Measurements from ENCODE around the gene CHST14. TPM values are rescaled to one million over a fixed set of nuclear protein-coding genes. Genes with fewer than 3 reads are reported as not detected.

CHST14 gene
- total RNA-seq, 1 donor from 2014 or later: 8.4 TPM

DNA sequence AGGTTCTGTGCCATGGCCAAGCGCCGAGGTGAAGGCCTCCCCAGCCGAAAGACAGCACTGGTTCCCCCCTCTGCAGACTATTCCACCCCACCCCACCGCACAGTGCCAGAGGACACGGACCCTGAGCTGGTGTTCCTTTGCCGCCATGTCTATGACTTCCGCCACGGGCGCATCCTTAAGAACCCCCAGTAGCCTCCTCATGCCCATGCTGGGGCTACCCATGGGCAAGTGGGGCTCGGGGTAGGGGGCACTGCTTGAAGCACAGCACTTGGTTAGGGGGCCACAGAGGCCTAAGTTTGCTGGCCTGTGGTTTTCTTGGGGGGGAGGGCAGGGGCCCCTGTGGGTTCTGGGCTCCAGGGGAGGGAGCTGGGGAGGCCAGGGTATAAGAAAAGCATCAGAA lies 4.8 kb upstream of the CHST14 start:
- intact Hi-C loops (cut with micrococcal nuclease): no loop called here
- H3K9me3 ChIP-seq (replicated peaks): no peaks in the 10 kb centered on the region
- no peak for TF ChIP-seq CTCF (IDR thresholded peaks at IDR 0.05; ENCODE audit: borderline replicate concordance)
- peaks cover 64% of the 10 kb centered on the region for H3K36me3 ChIP-seq
- no peaks in the 10 kb centered on the region for H3K27me3 ChIP-seq (ENCODE audit: low read depth)
- no peak for DNase-seq
- H3K27ac ChIP-seq (replicated peaks): no peak overlapping the region
- peaks cover 10% of the 10 kb centered on the region for H3K4me1 ChIP-seq
- H3K4me3 ChIP-seq: no peak overlapping the region

GRCh38 chr15:40466426-40467260 lies 4.1 kb upstream of the CHST14 start:
- peaks cover 58% of the 10 kb centered on the region for H3K36me3 ChIP-seq
- intact Hi-C loops (cut with micrococcal nuclease): no loop called here
- no peak for TF ChIP-seq CTCF (IDR thresholded peaks at IDR 0.05; ENCODE audit: borderline replicate concordance)
- no peak for DNase-seq
- no peak overlapping the region for H3K27ac ChIP-seq (replicated peaks)
- H3K9me3 ChIP-seq (replicated peaks): no peaks in the 10 kb centered on the region
- no peak overlapping the region for H3K4me3 ChIP-seq
- H3K4me1 ChIP-seq: peaks cover 17% of the 10 kb centered on the region
- H3K27me3 ChIP-seq (ENCODE audit: low read depth): no peaks in the 10 kb centered on the region

DNA sequence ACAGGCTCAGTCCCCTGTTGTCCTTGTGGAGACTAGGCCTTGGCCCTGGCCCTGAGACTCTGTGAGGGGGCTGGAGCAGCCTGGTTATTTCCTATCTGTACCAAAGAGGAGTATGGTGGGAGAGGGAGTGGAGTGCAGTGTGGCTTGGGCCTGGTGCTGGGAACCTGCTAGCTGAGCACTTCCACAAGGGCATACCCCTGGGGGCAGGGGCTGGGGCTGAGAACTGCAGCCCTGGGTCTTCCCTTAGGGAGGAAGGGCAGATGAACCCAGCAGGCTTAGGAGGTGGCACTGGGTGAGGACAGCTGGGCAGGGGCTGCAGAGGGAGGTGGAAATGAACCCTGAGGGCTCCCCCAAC lies 3.5 kb upstream of the CHST14 start:
- peaks cover 23% of the 10 kb centered on the region for H3K4me1 ChIP-seq
- no peak for DNase-seq
- intact Hi-C loops (cut with micrococcal nuclease): no loop called here
- H3K36me3 ChIP-seq: peaks cover 52% of the 10 kb centered on the region
- no peaks in the 10 kb centered on the region for H3K27me3 ChIP-seq (ENCODE audit: low read depth)
- H3K9me3 ChIP-seq (replicated peaks): no peaks in the 10 kb centered on the region
- H3K4me3 ChIP-seq: no peak overlapping the region
- no peak for TF ChIP-seq CTCF (IDR thresholded peaks at IDR 0.05; ENCODE audit: borderline replicate concordance)
- H3K27ac ChIP-seq (replicated peaks): no peak overlapping the region

DNA sequence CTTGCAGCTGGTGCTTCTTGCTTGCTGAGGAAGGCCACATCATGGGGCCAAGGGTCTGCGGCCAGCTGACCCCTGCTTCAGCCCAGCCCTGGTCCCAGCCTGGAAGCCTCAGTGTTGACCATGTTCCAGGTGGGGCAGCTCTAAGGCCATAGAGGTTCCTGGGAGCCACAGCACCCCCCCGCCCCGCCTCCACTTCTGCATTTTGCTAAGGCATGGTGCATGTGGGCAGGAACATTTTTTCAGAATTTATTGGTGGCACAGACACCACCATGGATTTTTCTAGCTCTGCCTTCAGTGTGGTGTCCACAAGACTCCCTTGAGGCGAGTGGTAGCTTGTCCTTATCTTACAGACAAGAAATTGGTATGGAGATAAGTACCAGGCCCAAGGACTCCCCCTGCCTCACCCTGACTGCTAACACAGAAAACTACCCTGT lies 1.9 kb upstream of the CHST14 start:
- H3K4me1 ChIP-seq: peaks cover 28% of the 10 kb centered on the region
- no peak for TF ChIP-seq CTCF (IDR thresholded peaks at IDR 0.05; ENCODE audit: borderline replicate concordance)
- no peaks in the 10 kb centered on the region for H3K9me3 ChIP-seq (replicated peaks)
- no peak for DNase-seq
- peaks cover 37% of the 10 kb centered on the region for H3K36me3 ChIP-seq
- H3K27ac ChIP-seq (replicated peaks): no peak overlapping the region
- intact Hi-C loops (cut with micrococcal nuclease): no loop called here
- no peaks in the 10 kb centered on the region for H3K27me3 ChIP-seq (ENCODE audit: low read depth)
- H3K4me3 ChIP-seq: no peak overlapping the region

DNA sequence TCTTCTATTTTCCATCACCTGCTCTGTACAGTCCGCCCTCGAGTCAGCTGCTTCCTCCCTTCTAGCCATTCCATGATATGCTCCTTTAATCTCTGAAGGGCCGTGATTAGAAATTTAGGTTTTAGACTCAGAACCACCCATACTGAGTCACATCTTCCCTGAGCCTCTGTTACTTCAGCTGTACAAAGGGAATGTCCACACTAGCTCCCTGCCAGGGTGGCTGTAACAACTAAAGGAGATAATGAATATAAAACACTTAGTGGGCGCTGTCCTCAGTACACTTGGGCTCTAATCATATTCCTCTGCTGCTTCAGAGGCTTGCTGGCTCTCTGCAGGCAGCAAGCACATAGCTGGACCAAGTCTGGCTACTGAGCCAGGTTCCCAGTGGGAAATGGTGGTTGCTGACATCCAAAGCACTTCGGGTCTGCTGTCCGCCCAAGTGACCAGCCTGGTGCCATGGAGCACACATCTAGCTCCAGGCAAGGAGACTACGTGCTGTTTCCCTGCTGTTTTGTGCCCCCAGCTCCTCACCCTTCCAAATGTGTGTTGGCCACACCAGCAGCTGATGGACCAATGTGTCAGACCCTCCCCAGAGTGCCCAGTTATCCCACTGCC lies 901 bp upstream of the CHST14 start:
- intact Hi-C loops (cut with micrococcal nuclease): no loop called here
- peaks cover 27% of the 10 kb centered on the region for H3K36me3 ChIP-seq
- DNase-seq: no peak
- H3K4me3 ChIP-seq: peak overlapping the region; percentile 85
- H3K4me1 ChIP-seq: peaks cover 28% of the 10 kb centered on the region
- no peaks in the 10 kb centered on the region for H3K9me3 ChIP-seq (replicated peaks)
- no peaks in the 10 kb centered on the region for H3K27me3 ChIP-seq (ENCODE audit: low read depth)
- peak overlapping the region; percentile 93 for H3K27ac ChIP-seq (replicated peaks)
- no peak for TF ChIP-seq CTCF (IDR thresholded peaks at IDR 0.05; ENCODE audit: borderline replicate concordance)

All from left ventricle myocardium inferior (tissue), 1 donor.